Right lobe of liver (tissue), 4 donors: ENCODE measurements around the gene KLK4.

Experiments used
- POLR2A ChIP-seq: fragments of 450-650 bp; IDR thresholded peaks from one replicate; pipeline ENCODE4 v1.6.1; 2017; ENCODE audit warnings: antibody characterized with exemption, mild to moderate bottlenecking
- TF ChIP-seq, protein P1 (sequence below), 4 donors: fragments of 200-600 bp in 3 of 4; fragments of 450-650 bp in 1 of 4; IDR thresholded peaks; one replicate each; pipeline versions ENCODE4 v1.5.1 to v1.8.0; 2016 to 2022; ENCODE audit warnings: antibody characterized with exemption in 4 of 4, mild to moderate bottlenecking in 2 of 4
- donor health status: DM: no; HTN: no; CAD: no.
- donor health status: DM: no; HTN: no; CAD: no.
- donor health status: DM: no; HTN: yes; CAD: no.

DNA sequence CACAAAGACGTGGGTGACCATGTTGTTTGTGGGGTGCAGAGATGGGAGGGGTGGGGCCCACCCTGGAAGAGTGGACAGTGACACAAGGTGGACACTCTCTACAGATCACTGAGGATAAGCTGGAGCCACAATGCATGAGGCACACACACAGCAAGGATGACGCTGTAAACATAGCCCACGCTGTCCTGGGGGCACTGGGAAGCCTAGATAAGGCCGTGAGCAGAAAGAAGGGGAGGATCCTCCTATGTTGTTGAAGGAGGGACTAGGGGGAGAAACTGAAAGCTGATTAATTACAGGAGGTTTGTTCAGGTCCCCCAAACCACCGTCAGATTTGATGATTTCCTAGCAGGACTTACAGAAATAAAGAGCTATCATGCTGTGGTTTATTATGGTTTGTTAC is 32.3 kb downstream of the KLK4 start:
- TF ChIP-seq, protein P1, sequence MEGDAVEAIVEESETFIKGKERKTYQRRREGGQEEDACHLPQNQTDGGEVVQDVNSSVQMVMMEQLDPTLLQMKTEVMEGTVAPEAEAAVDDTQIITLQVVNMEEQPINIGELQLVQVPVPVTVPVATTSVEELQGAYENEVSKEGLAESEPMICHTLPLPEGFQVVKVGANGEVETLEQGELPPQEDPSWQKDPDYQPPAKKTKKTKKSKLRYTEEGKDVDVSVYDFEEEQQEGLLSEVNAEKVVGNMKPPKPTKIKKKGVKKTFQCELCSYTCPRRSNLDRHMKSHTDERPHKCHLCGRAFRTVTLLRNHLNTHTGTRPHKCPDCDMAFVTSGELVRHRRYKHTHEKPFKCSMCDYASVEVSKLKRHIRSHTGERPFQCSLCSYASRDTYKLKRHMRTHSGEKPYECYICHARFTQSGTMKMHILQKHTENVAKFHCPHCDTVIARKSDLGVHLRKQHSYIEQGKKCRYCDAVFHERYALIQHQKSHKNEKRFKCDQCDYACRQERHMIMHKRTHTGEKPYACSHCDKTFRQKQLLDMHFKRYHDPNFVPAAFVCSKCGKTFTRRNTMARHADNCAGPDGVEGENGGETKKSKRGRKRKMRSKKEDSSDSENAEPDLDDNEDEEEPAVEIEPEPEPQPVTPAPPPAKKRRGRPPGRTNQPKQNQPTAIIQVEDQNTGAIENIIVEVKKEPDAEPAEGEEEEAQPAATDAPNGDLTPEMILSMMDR (IDR thresholded peaks at IDR 0.05), result no peak
- no peak for TF ChIP-seq POLR2A
